A673 (cell line): ENCODE results near the gene PDLIM3. TPM values are rescaled to one million over a fixed set of nuclear protein-coding genes. Genes with fewer than 3 reads are reported as not detected.

ENCODE experiments used
- BruUV-seq: library from RNA; stranded (reverse); fragments of 400-500 nt; replicated peaks from 2 replicates; lab custom pipeline; 2021; lab: Mats Ljungman, UMichigan
- CTCF ChIA-PET: fragments of 300-600 bp; sonication (Branson Sonifier 250); formaldehyde crosslinking; loops from one replicate; lab custom pipeline; 2022; ENCODE audit warnings: antibody characterized with exemption; lab: Charles Lee
- POLR2A ChIA-PET: fragments of 300-600 bp; sonication (Branson Sonifier 250); formaldehyde crosslinking; loops from one replicate; lab custom pipeline; 2022; ENCODE audit warnings: antibody characterized with exemption; ENCODE audit not compliant: low non-redundant PET; lab: Charles Lee
- DNase-seq: peaks from one replicate; pipeline ENCODE4 v3.0.0-alpha.2; 2015; ENCODE audit warnings: low spot score
- H3K27ac ChIP-seq: fragments of 200-600 bp; sonication (generic); 2 replicates; pipeline ENCODE4 v1.5.1; 2016; ENCODE audit warnings: mixed run types, low read depth, mild to moderate bottlenecking, mixed read lengths, antibody characterized with exemption, low read length; ENCODE audit not compliant: poor library complexity, severe bottlenecking
- H3K27me3 ChIP-seq: fragments of 200-600 bp; sonication (generic); replicated peaks from 2 replicates; pipeline ENCODE4 v1.6.1; 2017; ENCODE audit warnings: mixed run types, low read depth, mild to moderate bottlenecking, mixed read lengths, antibody characterized with exemption, low read length; ENCODE audit not compliant: insufficient read depth, poor library complexity
- H3K36me3 ChIP-seq: fragments of 200-600 bp; sonication (generic); 2 replicates; pipeline ENCODE4 v1.6.1; 2016; ENCODE audit warnings: mixed run types, mild to moderate bottlenecking, mixed read lengths, antibody characterized with exemption, low read length; ENCODE audit not compliant: insufficient read depth, poor library complexity, severe bottlenecking
- H3K4me1 ChIP-seq: fragments of 200-600 bp; sonication (generic); 2 replicates; pipeline ENCODE4 v1.6.1; 2017; ENCODE audit warnings: mixed run types, mild to moderate bottlenecking, mixed read lengths, antibody characterized with exemption, low read length; ENCODE audit not compliant: insufficient read depth, poor library complexity, severe bottlenecking
- H3K4me3 ChIP-seq: fragments of 200-600 bp; sonication (generic); 2 replicates; pipeline ENCODE4 v1.5.1; 2016; ENCODE audit warnings: low read depth, mixed run types, mild to moderate bottlenecking, mixed read lengths, low read length; ENCODE audit not compliant: poor library complexity, severe bottlenecking
- H3K9me3 ChIP-seq: fragments of 200-600 bp; sonication (generic); 2 replicates; pipeline ENCODE4 v1.6.1; 2016; ENCODE audit warnings: mixed run types, low read depth, mild to moderate bottlenecking, mixed read lengths, antibody characterized with exemption, low read length; ENCODE audit not compliant: poor library complexity, severe bottlenecking
- CTCF ChIP-seq: fragments of 300-800, 200-600 bp; sonication (generic); conservative IDR thresholded peaks from 2 replicates; pipeline ENCODE4 v1.5.1; 2017; ENCODE audit warnings: low read depth, mild to moderate bottlenecking, antibody characterized with exemption, low read length, moderate library complexity, mixed read lengths
- EZH2 ChIP-seq: fragments of 200-600 bp; sonication (generic); IDR thresholded peaks from 2 replicates; pipeline ENCODE4 v1.6.1; 2017; ENCODE audit warnings: borderline replicate concordance, low read depth, mild to moderate bottlenecking, mixed read lengths, antibody characterized with exemption, low read length; ENCODE audit not compliant: poor library complexity, severe bottlenecking
- intact Hi-C: fragments of 100-400 bp; cut with micrococcal nuclease; formaldehyde crosslinking; loops from one replicate; pipeline ENCODE4 v1.10.0; 2022; ENCODE audit not compliant: unreplicated experiment
- total RNA-seq: library from RNA; stranded (reverse); gene quantifications from 2 replicates; pipeline ENCODE4 v1.2.3, GENCODE V29; 2021

Gene PDLIM3
- total RNA-seq, 1 experiment from 2014 or later, result not detected

GRCh38 chr4:185500035-185500434 is 35.3 kb downstream of the PDLIM3 start:
- Histone ChIP-seq H3K4me1 (no peaks in the 10 kb centered on the region), H3K27me3 (no peaks in the 10 kb centered on the region), H3K4me3 (no peak overlapping the region), H3K9me3 (no peaks in the 10 kb centered on the region), H3K27ac (no peak overlapping the region), H3K36me3 (no peaks in the 10 kb centered on the region)
- TF ChIP-seq CTCF (no peak), EZH2 (no peak)
- ChIA-PET CTCF (no interaction called here), POLR2A (no interaction called here)
- no peak for DNase-seq
- intact Hi-C loops, result no loop called here
- BruUV-seq, result no TSS peak

- H3K36me3 ChIP-seq, result no peaks in the 10 kb centered on the region
- no peak overlapping the region for H3K27ac ChIP-seq
- intact Hi-C loops, result no loop called here
- no peaks in the 10 kb centered on the region for H3K4me1 ChIP-seq
- CTCF ChIA-PET, result no interaction called here
- H3K27me3 ChIP-seq, result no peaks in the 10 kb centered on the region
- DNase-seq, result no peak
- no peaks in the 10 kb centered on the region for H3K9me3 ChIP-seq
- POLR2A ChIA-PET, result no interaction called here
- TF ChIP-seq CTCF, result no peak
- no peak for TF ChIP-seq EZH2
- no peak overlapping the region for H3K4me3 ChIP-seq
- no TSS peak for BruUV-seq
Measured at GRCh38 chr4:185488650-185489049, 46.7 kb downstream of the PDLIM3 start.

GRCh38 chr4:185481401-185481800 is 53.9 kb downstream of the PDLIM3 start:
- Histone ChIP-seq H3K4me3 (no peak overlapping the region), H3K36me3 (no peaks in the 10 kb centered on the region), H3K4me1 (no peaks in the 10 kb centered on the region), H3K27ac (no peak overlapping the region), H3K9me3 (no peaks in the 10 kb centered on the region), H3K27me3 (peaks cover 14% of the 10 kb centered on the region)
- CTCF ChIA-PET, result no interaction called here
- BruUV-seq, result no TSS peak
- TF ChIP-seq CTCF (no peak), EZH2 (no peak)
- intact Hi-C loops, result no loop called here
- DNase-seq, result no peak
- POLR2A ChIA-PET, result interaction anchor here (0.6 kb wide), 1 partner anchor 35 kb away, joined by 3 read pairs; no protein-coding TSS in a partner anchor
